ENCODE data around the gene RPL37. TPM values are rescaled to one million over a fixed set of nuclear protein-coding genes. Genes with fewer than 3 reads are reported as not detected.

The RPL37 gene
- total RNA-seq, 1 donor from 2014 or later = 1,223 TPM

GRCh38 chr5:40860711-40861110, 25.7 kb upstream of the RPL37 start:
- Mint-ChIP-seq H3K27ac (ENCODE audit: unreplicated experiment) (no peak overlapping the region), H3K27me3 (ENCODE audit: unreplicated experiment) (peaks cover 14% of the 10 kb centered on the region), H3K4me1 (ENCODE audit: unreplicated experiment) (no peaks in the 10 kb centered on the region), H3K36me3 (ENCODE audit: unreplicated experiment) (no peaks in the 10 kb centered on the region), H3K4me3 (ENCODE audit: unreplicated experiment) (no peak overlapping the region), H3K9me3 (ENCODE audit: unreplicated experiment) (peaks cover 13% of the 10 kb centered on the region)
- no peak for TF ChIP-seq CTCF (IDR thresholded peaks at IDR 0.05)
- no peak for DNase-seq (ENCODE audit: extremely low spot score, unreplicated experiment)

GRCh38 chr5:40853632-40854192, 18.7 kb upstream of the RPL37 start:
- no peak for TF ChIP-seq CTCF (IDR thresholded peaks at IDR 0.05)

GRCh38 chr5:40847525-40847924, 12.5 kb upstream of the RPL37 start:
- H3K27me3 Mint-ChIP-seq (ENCODE audit: unreplicated experiment) = peaks cover 49% of the 10 kb centered on the region
- no peak for DNase-seq (ENCODE audit: extremely low spot score, unreplicated experiment)
- H3K9me3 Mint-ChIP-seq (ENCODE audit: unreplicated experiment) = no peaks in the 10 kb centered on the region
- H3K4me1 Mint-ChIP-seq (ENCODE audit: unreplicated experiment) = no peaks in the 10 kb centered on the region
- no peak for TF ChIP-seq CTCF (IDR thresholded peaks at IDR 0.05)
- no peak overlapping the region for H3K4me3 Mint-ChIP-seq (ENCODE audit: unreplicated experiment)
- H3K36me3 Mint-ChIP-seq (ENCODE audit: unreplicated experiment) = no peaks in the 10 kb centered on the region
- H3K27ac Mint-ChIP-seq (ENCODE audit: unreplicated experiment) = no peak overlapping the region

More at GRCh38 chr5:40853632-40854192, 18.7 kb upstream of the RPL37 start:
- peaks cover 18% of the 10 kb centered on the region for H3K27me3 Mint-ChIP-seq (ENCODE audit: unreplicated experiment)
- H3K9me3 Mint-ChIP-seq (ENCODE audit: unreplicated experiment) = no peaks in the 10 kb centered on the region
- no peak overlapping the region for H3K27ac Mint-ChIP-seq (ENCODE audit: unreplicated experiment)
- H3K36me3 Mint-ChIP-seq (ENCODE audit: unreplicated experiment) = no peaks in the 10 kb centered on the region
- H3K4me3 Mint-ChIP-seq (ENCODE audit: unreplicated experiment) = no peak overlapping the region
- no peak for DNase-seq (ENCODE audit: extremely low spot score, unreplicated experiment)
- no peaks in the 10 kb centered on the region for H3K4me1 Mint-ChIP-seq (ENCODE audit: unreplicated experiment)

GRCh38 chr5:40846371-40846770, 11.3 kb upstream of the RPL37 start:
- Mint-ChIP-seq H3K4me3 (ENCODE audit: unreplicated experiment) (no peak overlapping the region), H3K36me3 (ENCODE audit: unreplicated experiment) (no peaks in the 10 kb centered on the region), H3K27ac (ENCODE audit: unreplicated experiment) (no peak overlapping the region), H3K4me1 (ENCODE audit: unreplicated experiment) (peaks cover 5% of the 10 kb centered on the region), H3K27me3 (ENCODE audit: unreplicated experiment) (peaks cover 59% of the 10 kb centered on the region), H3K9me3 (ENCODE audit: unreplicated experiment) (no peaks in the 10 kb centered on the region)
- no peak for DNase-seq (ENCODE audit: extremely low spot score, unreplicated experiment)
- TF ChIP-seq CTCF (IDR thresholded peaks at IDR 0.05) = no peak

- Mint-ChIP-seq H3K4me1 (ENCODE audit: unreplicated experiment) (peaks cover 8% of the 10 kb centered on the region), H3K27ac (ENCODE audit: unreplicated experiment) (no peak overlapping the region), H3K27me3 (ENCODE audit: unreplicated experiment) (peaks cover 63% of the 10 kb centered on the region)
Measured at GRCh38 chr5:40844565-40844964, 9.5 kb upstream of the RPL37 start.

More at GRCh38 chr5:40844565-40844964, 9.5 kb upstream of the RPL37 start:
- Mint-ChIP-seq H3K36me3 (ENCODE audit: unreplicated experiment) (no peaks in the 10 kb centered on the region), H3K9me3 (ENCODE audit: unreplicated experiment) (no peaks in the 10 kb centered on the region), H3K4me3 (ENCODE audit: unreplicated experiment) (no peak overlapping the region)
- TF ChIP-seq CTCF (IDR thresholded peaks at IDR 0.05) = no peak
- no peak for DNase-seq (ENCODE audit: extremely low spot score, unreplicated experiment)

All from osteocyte (in vitro differentiated cells).